Thoracic aorta (tissue), 2 donors: ENCODE data around the gene IGF2R. TPM values are rescaled to one million over a fixed set of nuclear protein-coding genes. Genes with fewer than 3 reads are reported as not detected.

Experiments
- ATAC-seq: fragments of 150-250 bp; one replicate; pipeline ENCODE4 v1.8.0; 2017; ENCODE audit warnings: low read depth; ENCODE audit not compliant: insufficient number of reproducible peaks, low FRiP score
- DNase-seq: peaks from one replicate; pipeline ENCODE4 v3.0.0-alpha.2; 2020; ENCODE audit warnings: low spot score
- H3K27ac ChIP-seq, 2 donors: fragments of 200-600 bp; sonication (generic); 1 replicate in 1 of 2; 2 replicates in 1 of 2; pipeline ENCODE4 v1.5.1; 2016; ENCODE audit warnings: mild to moderate bottlenecking in 2 of 2, moderate library complexity in 2 of 2
- H3K27me3 ChIP-seq: fragments of 200-600 bp; sonication (generic); replicated peaks from 2 replicates; pipeline ENCODE4 v1.6.0; 2016; ENCODE audit warnings: mild to moderate bottlenecking; ENCODE audit not compliant: insufficient read depth
- H3K36me3 ChIP-seq: fragments of 200-600 bp; sonication (generic); one replicate; pipeline ENCODE4 v1.5.1; 2016
- H3K4me1 ChIP-seq, 2 donors: fragments of 200-600 bp; sonication (generic); 1 replicate in 1 of 2; 2 replicates in 1 of 2; pipeline versions ENCODE4 v1.5.1 to v1.6.0; 2016; ENCODE audit warnings: low read depth in 2 of 2, mild to moderate bottlenecking in 1 of 2; ENCODE audit not compliant: control insufficient read depth in 1 of 2
- H3K4me3 ChIP-seq: fragments of 200-600 bp; sonication (generic); 2 replicates; pipeline ENCODE4 v1.5.1; 2016; ENCODE audit warnings: mild to moderate bottlenecking
- H3K9me3 ChIP-seq: fragments of 200-600 bp; sonication (generic); 2 replicates; pipeline ENCODE4 v1.5.1; 2016
- CTCF ChIP-seq: fragments of 200-600 bp; sonication (generic); IDR thresholded peaks from one replicate; pipeline ENCODE4 v1.5.1; 2019; ENCODE audit warnings: antibody characterized with exemption
- total RNA-seq, 2 donors: library from RNA; depleted of rRNA; stranded (reverse); fragments of >200 nt; gene quantifications; one replicate each; pipeline versions ENCODE4 v1.1.0 to v1.2.3, GENCODE V29; 2016

IGF2R gene
- total RNA-seq, 2 donors from 2014 or later: 82.2 to 88.4 TPM

GRCh38 chr6:159970659-159971063 lies 1.8 kb downstream of the IGF2R start:
- H3K4me1 ChIP-seq: peaks cover 14 to 42% of the 10 kb centered on the region in 2 donors
- DNase-seq (no peak), ATAC-seq (no peak)
- TF ChIP-seq CTCF: no peak
- H3K36me3 ChIP-seq: no peaks in the 10 kb centered on the region
- H3K27me3 ChIP-seq: no peaks in the 10 kb centered on the region
- no peaks in the 10 kb centered on the region for H3K9me3 ChIP-seq
- H3K27ac ChIP-seq: peak overlapping the region in 1 of 2 donors; percentile 77
- peak overlapping the region; percentile 96 for H3K4me3 ChIP-seq

- ATAC-seq (no peak), DNase-seq (no peak)
- no peak overlapping the region for H3K4me3 ChIP-seq
- peaks cover 18 to 43% of the 10 kb centered on the region in 2 donors for H3K4me1 ChIP-seq
- H3K9me3 ChIP-seq: no peaks in the 10 kb centered on the region
- no peaks in the 10 kb centered on the region for H3K36me3 ChIP-seq
- no peaks in the 10 kb centered on the region for H3K27me3 ChIP-seq
- no peak for TF ChIP-seq CTCF
- H3K27ac ChIP-seq: no peak overlapping the region
Measured at GRCh38 chr6:159971341-159972178, 2.7 kb downstream of the IGF2R start.

GRCh38 chr6:159972506-159973268 lies 3.8 kb downstream of the IGF2R start:
- Histone ChIP-seq H3K27ac (no peak overlapping the region), H3K27me3 (no peaks in the 10 kb centered on the region), H3K4me1 (peaks cover 27 to 55% of the 10 kb centered on the region in 2 donors), H3K9me3 (no peaks in the 10 kb centered on the region), H3K36me3 (no peaks in the 10 kb centered on the region), H3K4me3 (no peak overlapping the region)
- ATAC-seq (no peak), DNase-seq (no peak)
- TF ChIP-seq CTCF: no peak

- DNase-seq (no peak), ATAC-seq (no peak)
- Histone ChIP-seq H3K36me3 (no peaks in the 10 kb centered on the region), H3K27ac (no peak overlapping the region), H3K4me3 (no peak overlapping the region), H3K4me1 (peaks cover 31 to 58% of the 10 kb centered on the region in 2 donors), H3K9me3 (no peaks in the 10 kb centered on the region), H3K27me3 (no peaks in the 10 kb centered on the region)
- TF ChIP-seq CTCF: no peak
Measured at GRCh38 chr6:159973406-159973805, 4.5 kb downstream of the IGF2R start.

GRCh38 chr6:159973951-159974350 lies 5.1 kb downstream of the IGF2R start:
- TF ChIP-seq CTCF: no peak
- Histone ChIP-seq H3K4me3 (no peak overlapping the region), H3K27ac (no peak overlapping the region), H3K27me3 (no peaks in the 10 kb centered on the region), H3K4me1 (peaks cover 36 to 63% of the 10 kb centered on the region in 2 donors), H3K36me3 (no peaks in the 10 kb centered on the region), H3K9me3 (no peaks in the 10 kb centered on the region)
- DNase-seq: no peak
- ATAC-seq: no peak
